Cardiac fibroblast (primary cell): ENCODE measurements around the gene RBPJ.
A peak's percentile ranks its signal among the peaks of the same experiment; 100 is the strongest.

Experiments used
- DNase-seq, 2 donors: peaks; one replicate each; pipeline versions ENCODE4 v3.0.0 to v3.0.0-alpha.2; 2010; ENCODE audit warnings: low read depth in 2 of 2
- H3K4me3 ChIP-seq, 2 donors: replicated peaks in 1 of 2; 1 replicate in 1 of 2; 2 replicates in 1 of 2; pipeline ENCODE4 v1.5.1; 2011; ENCODE audit warnings: low read depth in 2 of 2, low read length in 2 of 2, mild to moderate bottlenecking in 2 of 2, moderate library complexity in 1 of 2
- CTCF ChIP-seq: IDR thresholded peaks from one replicate; pipeline ENCODE4 v1.5.1; 2011; ENCODE audit warnings: low read depth, mild to moderate bottlenecking, low read length, inconsistent platforms

RBPJ gene

GRCh38 chr4:26468283-26468949 is 147.6 kb downstream of the RBPJ start:
- TF ChIP-seq CTCF: no peak
- H3K4me3 ChIP-seq: no peak overlapping the region

GRCh38 chr4:26468977-26469376 is 148.2 kb downstream of the RBPJ start:
- DNase-seq: no peak
- no peak overlapping the region for H3K4me3 ChIP-seq
- no peak for TF ChIP-seq CTCF

More at GRCh38 chr4:26468283-26468949, 147.6 kb downstream of the RBPJ start:
- no peak for DNase-seq

GRCh38 chr4:26471890-26472289 is 151.1 kb downstream of the RBPJ start:
- no peak overlapping the region for H3K4me3 ChIP-seq
- TF ChIP-seq CTCF: no peak
- DNase-seq: no peak

- DNase-seq: peak in 1 of 2 donors; percentile 20
- TF ChIP-seq CTCF: no peak
- no peak overlapping the region for H3K4me3 ChIP-seq
Observed at GRCh38 chr4:26473893-26474292, 153.1 kb downstream of the RBPJ start.

- no peak for TF ChIP-seq CTCF
- no peak for DNase-seq
- H3K4me3 ChIP-seq: no peak overlapping the region
Observed at GRCh38 chr4:26474551-26474950, 153.7 kb downstream of the RBPJ start.

GRCh38 chr4:26475716-26476115 is 154.9 kb downstream of the RBPJ start:
- TF ChIP-seq CTCF: no peak
- DNase-seq: no peak
- no peak overlapping the region for H3K4me3 ChIP-seq

GRCh38 chr4:26476545-26476944 is 155.7 kb downstream of the RBPJ start:
- TF ChIP-seq CTCF: no peak
- DNase-seq: no peak
- no peak overlapping the region for H3K4me3 ChIP-seq
